Panc1 (cell line): Measurements from ENCODE around the gene TFDP2. TPM values are rescaled to one million over a fixed set of nuclear protein-coding genes. Genes with fewer than 3 reads are reported as not detected.

Experiments
- ATAC-seq: fragments of 200-7000 bp; cut with Tn5 transposase; 2 replicates; pipeline ENCODE4 v1.9.1; 2020; ENCODE audit warnings: mild to moderate bottlenecking, moderate library complexity
- BruUV-seq: library from RNA; stranded (reverse); fragments of 400-500 nt; replicated peaks from 2 replicates; lab custom pipeline; 2021; lab: Mats Ljungman, UMichigan
- CTCF ChIA-PET: fragments of 300-600 bp; sonication (Branson Sonifier 250); formaldehyde crosslinking; loops from one replicate; lab custom pipeline; 2022; ENCODE audit warnings: antibody characterized with exemption; lab: Charles Lee
- POLR2A ChIA-PET: fragments of 300-600 bp; sonication (Branson Sonifier 250); formaldehyde crosslinking; loops from one replicate; lab custom pipeline; 2022; ENCODE audit warnings: antibody characterized with exemption; lab: Charles Lee
- DNase-seq: peaks from one replicate; pipeline ENCODE4 v3.0.0-alpha.2; 2010; ENCODE audit warnings: low read depth, low spot score
- H3K27ac ChIP-seq: 2 replicates; pipeline ENCODE4 v1.5.1; 2011; ENCODE audit warnings: mild to moderate bottlenecking, low read length, inconsistent platforms
- H3K27me3 ChIP-seq: fragments of 200-500 bp; sonication (Bioruptor generic); 2 replicates; pipeline ENCODE4 v1.6.0; 2014; ENCODE audit warnings: low read length, inconsistent platforms; ENCODE audit not compliant: control insufficient read depth, insufficient read depth
- H3K36me3 ChIP-seq: fragments of 200-500 bp; sonication (Bioruptor generic); 2 replicates; pipeline ENCODE4 v1.5.1; 2014; ENCODE audit warnings: inconsistent platforms, mild to moderate bottlenecking, low read length, moderate library complexity; ENCODE audit not compliant: control insufficient read depth, insufficient read depth
- H3K4me1 ChIP-seq: 2 replicates; pipeline ENCODE4 v1.5.1; 2011; ENCODE audit warnings: inconsistent platforms, mild to moderate bottlenecking, low read length, moderate library complexity; ENCODE audit not compliant: control insufficient read depth, insufficient read depth
- H3K4me3 ChIP-seq, 2 experiments: 2 replicates each; pipeline ENCODE4 v1.5.1; 2011 to 2012; ENCODE audit warnings: low read depth in 2 of 2, low read length in 2 of 2, mild to moderate bottlenecking in 2 of 2, inconsistent platforms in 1 of 2, moderate library complexity in 1 of 2
- H3K9me3 ChIP-seq: fragments of 200-500 bp; sonication (Bioruptor generic); 2 replicates; pipeline ENCODE4 v1.5.1; 2014; ENCODE audit warnings: low read depth, mild to moderate bottlenecking, inconsistent platforms, low read length, moderate library complexity; ENCODE audit not compliant: control insufficient read depth, insufficient read depth
- CTCF ChIP-seq: fragments of 450-650 bp; IDR thresholded peaks from 2 replicates; pipeline ENCODE4 v1.5.1; 2017; ENCODE audit warnings: mild to moderate bottlenecking
- POLR2AphosphoS5 ChIP-seq: IDR thresholded peaks from 2 replicates; pipeline ENCODE4 v1.6.1; 2012; ENCODE audit warnings: mild to moderate bottlenecking, low read depth, low read length, moderate library complexity
- REST ChIP-seq, 2 experiments: IDR thresholded peaks; 2 replicates each; pipeline ENCODE4 v1.6.1; 2011 to 2012; ENCODE audit warnings: low read depth in 2 of 2, control low read depth in 1 of 2, low read length in 1 of 2, mild to moderate bottlenecking in 1 of 2, moderate library complexity in 1 of 2; ENCODE audit not compliant: insufficient read depth in 1 of 2
- SIN3A ChIP-seq: IDR thresholded peaks from 2 replicates; pipeline ENCODE4 v1.6.1; 2012; ENCODE audit warnings: low read depth, mild to moderate bottlenecking, low read length, moderate library complexity, borderline replicate concordance; ENCODE audit not compliant: insufficient read depth
- TCF7L2 ChIP-seq: IDR thresholded peaks from 2 replicates; pipeline ENCODE4 v1.6.1; 2011; ENCODE audit warnings: mild to moderate bottlenecking, low read depth, low read length, inconsistent platforms
- in situ Hi-C: cut with HindIII; loops from 2 replicates; pipeline ENCODE4 v1.10.0; 2016; ENCODE audit warnings: low sequenced_read_pairs, low pct_unique_long_range_greater_than_20kb
- intact Hi-C: fragments of 100-400 bp; cut with micrococcal nuclease; formaldehyde crosslinking; loops from one replicate; pipeline ENCODE4 v1.10.0; 2022; ENCODE audit not compliant: unreplicated experiment
- total RNA-seq: library from RNA; stranded (reverse); gene quantifications from one replicate; pipeline ENCODE4 v1.2.1, GENCODE V29; 2021; ENCODE audit not compliant: unreplicated experiment

TFDP2 gene
- total RNA-seq, 1 experiment from 2014 or later, result 66.3 TPM

GRCh38 chr3:141998669-141999290 lies 150.6 kb downstream of the TFDP2 start:
- intact Hi-C loops (loop anchor here (1.0 to 10.0 kb wide), 2 partner anchors 36 to 264 kb away; partner anchors contain the start of gene RNF7), in situ Hi-C loops (no loop called here)
- no peaks in the 10 kb centered on the region for H3K36me3 ChIP-seq
- no peak overlapping the region for H3K4me3 ChIP-seq
- no peaks in the 10 kb centered on the region for H3K9me3 ChIP-seq
- no peaks in the 10 kb centered on the region for H3K27me3 ChIP-seq
- ATAC-seq (peak; percentile 72), DNase-seq (no peak)
- no peak for TF ChIP-seq SIN3A
- no peak for TF ChIP-seq REST (IDR thresholded peaks at IDR 0.05; ENCODE audit: insufficient read depth in 1 of 2, low read depth in 2 of 2, low read length in 1 of 2)
- peak; percentile 71 for TF ChIP-seq CTCF
- no peak for TF ChIP-seq POLR2AphosphoS5
- no peak for TF ChIP-seq TCF7L2
- no peak overlapping the region for H3K27ac ChIP-seq
- POLR2A ChIA-PET, result no interaction called here
- BruUV-seq, result no TSS peak
- H3K4me1 ChIP-seq, result peaks cover 10% of the 10 kb centered on the region; the same call in 1 of the 2 replicates
- CTCF ChIA-PET, result no interaction called here

GRCh38 chr3:141996437-141996836 lies 152.9 kb downstream of the TFDP2 start:
- no peaks in the 10 kb centered on the region for H3K27me3 ChIP-seq
- no peaks in the 10 kb centered on the region for H3K36me3 ChIP-seq
- peaks cover 10% of the 10 kb centered on the region; the same call in 1 of the 2 replicates for H3K4me1 ChIP-seq
- H3K27ac ChIP-seq, result no peak overlapping the region
- CTCF ChIA-PET, result no interaction called here
- POLR2A ChIA-PET, result no interaction called here
- intact Hi-C loops, result loop anchor here (10.0 kb wide), 1 partner anchor 262 kb away; the partner anchor contains the start of gene RNF7
- H3K9me3 ChIP-seq, result no peaks in the 10 kb centered on the region
- no peak; the same call in 1 of the 2 replicates for ATAC-seq
- no peak overlapping the region for H3K4me3 ChIP-seq
- TF ChIP-seq TCF7L2, result no peak
- no peak for TF ChIP-seq SIN3A
- no peak for TF ChIP-seq REST (IDR thresholded peaks at IDR 0.05; ENCODE audit: insufficient read depth in 1 of 2, low read depth in 2 of 2, low read length in 1 of 2)
- TF ChIP-seq CTCF, result no peak
- no peak for TF ChIP-seq POLR2AphosphoS5
- in situ Hi-C loops, result no loop called here
- no TSS peak for BruUV-seq
- DNase-seq, result no peak
